ENCODE results near the gene LRCH4.
"Not testable (repeated sequence)": the region's sequence is repeated elsewhere in the genome, so short reads cannot be mapped to it uniquely, and the experiment has no call there.

The LRCH4 gene

GRCh38 chr7:100562195-100563099 lies 23.5 kb downstream of the LRCH4 start:
- H3K9me3 ChIP-seq (ENCODE audit: control insufficient read depth, low read length): no peaks in the 10 kb centered on the region
- no peaks in the 10 kb centered on the region for H3K27me3 ChIP-seq (replicated peaks; ENCODE audit: control insufficient read depth, insufficient read depth, low read length)
- H3K36me3 ChIP-seq (ENCODE audit: control insufficient read depth, insufficient read depth, low read length, severe bottlenecking): peaks cover 3% of the 10 kb centered on the region
- peaks cover 18% of the 10 kb centered on the region for H3K4me1 ChIP-seq (ENCODE audit: control insufficient read depth, insufficient read depth, low read length)
- H3K4me3 ChIP-seq (ENCODE audit: low read length): no peak overlapping the region
- H3K9ac ChIP-seq (ENCODE audit: low read length): no peak overlapping the region
- no peak for DNase-seq (ENCODE audit: low read depth)

- H3K27me3 ChIP-seq (replicated peaks; ENCODE audit: control insufficient read depth, insufficient read depth, low read length): no peaks in the 10 kb centered on the region
- no peaks in the 10 kb centered on the region for H3K9me3 ChIP-seq (ENCODE audit: control insufficient read depth, low read length)
- peaks cover 3% of the 10 kb centered on the region for H3K36me3 ChIP-seq (ENCODE audit: control insufficient read depth, insufficient read depth, low read length, severe bottlenecking)
- H3K9ac ChIP-seq (ENCODE audit: low read length): no peak overlapping the region
- H3K4me3 ChIP-seq (ENCODE audit: low read length): no peak overlapping the region
- H3K4me1 ChIP-seq (ENCODE audit: control insufficient read depth, insufficient read depth, low read length): peaks cover 23% of the 10 kb centered on the region
- DNase-seq (ENCODE audit: low read depth): no peak
These were observed 24.3 kb downstream of the LRCH4 start for GRCh38 chr7:100561491-100562194.

- no peaks in the 10 kb centered on the region for H3K9me3 ChIP-seq (ENCODE audit: control insufficient read depth, low read length)
- H3K27me3 ChIP-seq (replicated peaks; ENCODE audit: control insufficient read depth, insufficient read depth, low read length): no peaks in the 10 kb centered on the region
- no peak overlapping the region for H3K4me3 ChIP-seq (ENCODE audit: low read length)
- no peak overlapping the region for H3K9ac ChIP-seq (ENCODE audit: low read length)
- peaks cover 3% of the 10 kb centered on the region for H3K36me3 ChIP-seq (ENCODE audit: control insufficient read depth, insufficient read depth, low read length, severe bottlenecking)
- H3K4me1 ChIP-seq (ENCODE audit: control insufficient read depth, insufficient read depth, low read length): peaks cover 40% of the 10 kb centered on the region
- DNase-seq (ENCODE audit: low read depth): no peak
These were observed 26.8 kb downstream of the LRCH4 start for GRCh38 chr7:100559127-100559526.

DNA sequence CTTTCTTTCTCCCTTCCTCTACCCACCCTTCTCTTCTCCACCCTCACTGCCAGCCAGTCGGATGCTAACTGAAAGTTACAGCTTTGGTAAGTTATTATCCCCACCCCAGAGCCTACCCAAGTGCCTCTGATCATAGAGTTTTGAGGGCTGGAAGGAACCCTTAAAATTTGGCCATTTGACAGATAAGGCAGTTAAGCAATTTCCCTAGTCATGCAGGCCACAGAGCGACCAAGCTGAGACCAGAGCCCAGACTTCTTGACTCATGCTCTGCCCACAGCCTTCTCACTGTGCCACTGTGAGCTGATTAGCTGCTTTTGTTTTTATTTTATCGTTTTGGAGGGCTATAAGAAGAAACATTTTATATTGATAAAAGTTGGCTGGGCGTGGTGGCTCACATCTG lies 29.4 kb downstream of the LRCH4 start:
- Histone ChIP-seq H3K27me3 (replicated peaks; ENCODE audit: control insufficient read depth, insufficient read depth, low read length) (no peaks in the 10 kb centered on the region), H3K9me3 (ENCODE audit: control insufficient read depth, low read length) (no peaks in the 10 kb centered on the region), H3K4me3 (ENCODE audit: low read length) (peak overlapping the region; percentile 20), H3K36me3 (ENCODE audit: control insufficient read depth, insufficient read depth, low read length, severe bottlenecking) (peaks cover 16% of the 10 kb centered on the region), H3K4me1 (ENCODE audit: control insufficient read depth, insufficient read depth, low read length) (peaks cover 35% of the 10 kb centered on the region), H3K9ac (ENCODE audit: low read length) (peak overlapping the region; percentile 60)
- DNase-seq (ENCODE audit: low read depth): peak; percentile 78

GRCh38 chr7:100555701-100556100 lies 30.2 kb downstream of the LRCH4 start:
- Histone ChIP-seq H3K36me3 (ENCODE audit: control insufficient read depth, insufficient read depth, low read length, severe bottlenecking) (peaks cover 16% of the 10 kb centered on the region), H3K9ac (ENCODE audit: low read length) (no peak overlapping the region)

GRCh38 chr7:100553032-100553431 lies 32.9 kb downstream of the LRCH4 start:
- no peaks in the 10 kb centered on the region for H3K9me3 ChIP-seq (ENCODE audit: control insufficient read depth, low read length)
- no peak overlapping the region for H3K4me3 ChIP-seq (ENCODE audit: low read length)
- H3K36me3 ChIP-seq (ENCODE audit: control insufficient read depth, insufficient read depth, low read length, severe bottlenecking): peaks cover 25% of the 10 kb centered on the region

More at GRCh38 chr7:100555701-100556100, 30.2 kb downstream of the LRCH4 start:
- DNase-seq (ENCODE audit: low read depth): no peak
- no peaks in the 10 kb centered on the region for H3K9me3 ChIP-seq (ENCODE audit: control insufficient read depth, low read length)
- H3K27me3 ChIP-seq (replicated peaks; ENCODE audit: control insufficient read depth, insufficient read depth, low read length): no peaks in the 10 kb centered on the region
- H3K4me3 ChIP-seq (ENCODE audit: low read length): no peak overlapping the region
- peaks cover 33% of the 10 kb centered on the region for H3K4me1 ChIP-seq (ENCODE audit: control insufficient read depth, insufficient read depth, low read length)

GRCh38 chr7:100552532-100552931 lies 33.4 kb downstream of the LRCH4 start:
- Histone ChIP-seq H3K4me1 (ENCODE audit: control insufficient read depth, insufficient read depth, low read length) (peaks cover 30% of the 10 kb centered on the region), H3K4me3 (ENCODE audit: low read length) (no peak overlapping the region), H3K9me3 (ENCODE audit: control insufficient read depth, low read length) (no peaks in the 10 kb centered on the region), H3K36me3 (ENCODE audit: control insufficient read depth, insufficient read depth, low read length, severe bottlenecking) (peaks cover 25% of the 10 kb centered on the region), H3K27me3 (replicated peaks; ENCODE audit: control insufficient read depth, insufficient read depth, low read length) (no peaks in the 10 kb centered on the region), H3K9ac (ENCODE audit: low read length) (no peak overlapping the region)
- no peak for DNase-seq (ENCODE audit: low read depth)

More at GRCh38 chr7:100553032-100553431, 32.9 kb downstream of the LRCH4 start:
- Histone ChIP-seq H3K4me1 (ENCODE audit: control insufficient read depth, insufficient read depth, low read length) (peaks cover 25% of the 10 kb centered on the region), H3K27me3 (replicated peaks; ENCODE audit: control insufficient read depth, insufficient read depth, low read length) (no peaks in the 10 kb centered on the region), H3K9ac (ENCODE audit: low read length) (no peak overlapping the region)
- DNase-seq (ENCODE audit: low read depth): no peak

GRCh38 chr7:100548446-100548845 lies 37.5 kb downstream of the LRCH4 start:
- Histone ChIP-seq H3K4me1 (ENCODE audit: control insufficient read depth, insufficient read depth, low read length) (peaks cover 39% of the 10 kb centered on the region), H3K36me3 (ENCODE audit: control insufficient read depth, insufficient read depth, low read length, severe bottlenecking) (peaks cover 25% of the 10 kb centered on the region)
- not testable (repeated sequence) for DNase-seq (ENCODE audit: low read depth); H3K27me3 ChIP-seq (replicated peaks; ENCODE audit: control insufficient read depth, insufficient read depth, low read length); H3K9ac ChIP-seq (ENCODE audit: low read length); H3K4me3 ChIP-seq (ENCODE audit: low read length); H3K9me3 ChIP-seq (ENCODE audit: control insufficient read depth, low read length)

- DNase-seq (ENCODE audit: low read depth): no peak
- Histone ChIP-seq H3K9ac (ENCODE audit: low read length) (no peak overlapping the region), H3K36me3 (ENCODE audit: control insufficient read depth, insufficient read depth, low read length, severe bottlenecking) (peaks cover 19% of the 10 kb centered on the region), H3K9me3 (ENCODE audit: control insufficient read depth, low read length) (no peaks in the 10 kb centered on the region), H3K4me1 (ENCODE audit: control insufficient read depth, insufficient read depth, low read length) (peaks cover 41% of the 10 kb centered on the region), H3K4me3 (ENCODE audit: low read length) (no peak overlapping the region), H3K27me3 (replicated peaks; ENCODE audit: control insufficient read depth, insufficient read depth, low read length) (no peaks in the 10 kb centered on the region)
These were observed 38.1 kb downstream of the LRCH4 start for GRCh38 chr7:100547872-100548271.

GRCh38 chr7:100546926-100547800 lies 38.8 kb downstream of the LRCH4 start:
- Histone ChIP-seq H3K9ac (ENCODE audit: low read length) (peak overlapping the region; percentile 65), H3K9me3 (ENCODE audit: control insufficient read depth, low read length) (no peaks in the 10 kb centered on the region), H3K36me3 (ENCODE audit: control insufficient read depth, insufficient read depth, low read length, severe bottlenecking) (peaks cover 12% of the 10 kb centered on the region), H3K27me3 (replicated peaks; ENCODE audit: control insufficient read depth, insufficient read depth, low read length) (no peaks in the 10 kb centered on the region), H3K4me1 (ENCODE audit: control insufficient read depth, insufficient read depth, low read length) (peaks cover 41% of the 10 kb centered on the region), H3K4me3 (ENCODE audit: low read length) (no peak overlapping the region)
- DNase-seq (ENCODE audit: low read depth): no peak
